Skin epidermis (tissue), 12 donors: Measurements from ENCODE around the gene HNRNPUL1.
A peak's percentile ranks its signal among the peaks of the same experiment; 100 is the strongest.
"Not testable (repeated sequence)": the region's sequence is repeated elsewhere in the genome, so short reads cannot be mapped to it uniquely, and the experiment has no call there.

Experiments used
- H3K27ac ChIP-seq, 21 experiments: fragments of 200-600 bp; sonication (generic) in 11 of 21; one replicate each; pipeline ENCODE4 v1.5.0; 2020; ENCODE audit warnings: mild to moderate bottlenecking in 3 of 21, inconsistent platforms in 2 of 21, moderate library complexity in 2 of 21
- H3K4me3 ChIP-seq, 7 experiments: fragments of 200-600 bp; sonication (generic) in 2 of 7; one replicate each; pipeline ENCODE4 v1.5.0; 2020; ENCODE audit warnings: inconsistent platforms in 2 of 7, mild to moderate bottlenecking in 2 of 7, moderate library complexity in 1 of 7

The HNRNPUL1 gene

DNA sequence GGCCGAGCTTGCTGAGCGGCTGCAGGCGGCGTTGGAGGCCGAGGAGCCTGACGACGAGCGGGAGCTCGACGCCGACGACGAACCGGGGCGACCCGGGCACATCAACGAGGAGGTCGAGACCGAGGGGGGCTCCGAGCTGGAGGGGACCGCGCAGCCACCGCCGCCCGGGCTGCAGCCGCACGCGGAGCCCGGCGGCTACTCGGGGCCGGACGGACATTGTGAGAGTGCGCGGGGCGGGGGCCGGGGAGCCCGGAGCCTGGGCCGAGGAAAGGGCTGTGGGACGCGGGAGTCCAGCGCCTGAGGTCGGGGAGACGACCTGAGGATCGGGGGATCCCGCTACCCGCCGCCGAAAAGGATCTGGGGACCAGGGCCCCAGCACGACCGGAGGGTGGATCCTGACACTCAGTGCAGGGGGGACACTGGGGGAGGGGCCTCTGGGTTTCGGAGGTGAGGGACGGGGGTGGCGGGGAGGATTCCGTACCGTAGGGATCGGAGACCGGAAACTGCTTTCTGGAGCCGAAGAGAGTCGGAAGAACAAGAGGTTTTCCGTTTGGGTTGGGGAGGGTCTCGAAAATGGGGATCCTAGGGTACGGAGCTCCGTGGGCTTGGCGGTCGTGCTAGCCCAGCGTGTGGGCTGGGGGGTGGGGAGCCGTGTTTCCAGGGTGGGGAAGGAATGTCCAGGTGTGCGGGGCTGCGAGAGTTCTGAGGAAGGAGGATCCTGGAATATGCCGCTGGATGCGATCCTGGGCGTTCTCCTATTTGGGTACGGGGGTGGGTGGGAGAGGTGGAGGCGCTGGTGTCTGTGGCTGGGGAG is 616 bp downstream of the HNRNPUL1 start:
- H3K27ac ChIP-seq, result peak overlapping the region; percentile 93 to 100 (median 100)
- H3K4me3 ChIP-seq, result peak overlapping the region; percentile 60 to 98 (median 92)

GRCh38 chr19:41265395-41266153 is 1.4 kb downstream of the HNRNPUL1 start:
- peak overlapping the region; percentile 93 to 100 (median 100) for H3K27ac ChIP-seq
- H3K4me3 ChIP-seq, result peak overlapping the region; percentile 60 to 98 (median 92)

- Histone ChIP-seq H3K4me3 (no peak overlapping the region), H3K27ac (no peak overlapping the region)
Observed at GRCh38 chr19:41269055-41269454, 4.9 kb downstream of the HNRNPUL1 start.

DNA sequence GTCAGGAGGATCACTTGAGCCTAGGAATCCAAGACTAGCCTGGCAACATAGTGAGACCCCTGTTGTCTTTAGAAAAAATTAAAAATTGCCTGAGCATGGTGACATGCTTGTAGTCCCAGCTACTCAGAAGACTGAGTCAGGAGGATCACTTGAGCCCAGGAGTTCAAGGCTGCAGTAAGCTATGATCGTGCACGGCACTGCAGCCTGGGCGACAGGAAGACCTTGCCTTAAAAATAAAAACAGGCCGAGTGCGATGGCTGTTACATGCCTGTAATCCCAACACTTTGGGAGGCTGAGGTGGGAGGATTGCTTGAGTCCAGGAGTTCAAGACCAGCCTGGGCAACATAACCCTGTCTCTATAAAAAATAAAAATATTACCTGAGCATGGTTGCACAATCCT is 5.4 kb downstream of the HNRNPUL1 start:
- no peak overlapping the region for H3K4me3 ChIP-seq
- no peak overlapping the region for H3K27ac ChIP-seq

- no peak overlapping the region for H3K4me3 ChIP-seq
- H3K27ac ChIP-seq, result no peak overlapping the region
Observed at GRCh38 chr19:41273076-41273475, 8.9 kb downstream of the HNRNPUL1 start.

DNA sequence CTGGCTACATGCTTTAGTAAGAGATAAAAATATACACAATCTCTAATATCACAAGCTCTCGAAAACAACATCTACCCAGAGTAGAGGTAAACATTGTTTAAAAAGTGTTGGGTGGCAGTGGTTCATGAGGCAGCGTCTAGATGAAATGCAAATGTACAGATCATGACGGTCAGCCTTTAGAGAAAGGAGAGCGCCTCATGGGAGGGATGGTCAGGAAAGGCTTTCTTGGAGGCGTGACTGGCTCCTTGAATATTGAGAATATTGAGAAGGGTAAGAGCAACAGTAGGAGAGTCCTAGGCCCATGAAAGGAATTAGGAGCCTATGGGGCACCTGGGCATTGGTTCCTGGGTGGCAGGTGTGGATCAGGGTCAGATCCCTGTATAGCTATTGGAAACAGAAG is 10.6 kb downstream of the HNRNPUL1 start:
- no peak overlapping the region for H3K27ac ChIP-seq

GRCh38 chr19:41276231-41276630 is 12.1 kb downstream of the HNRNPUL1 start:
- Histone ChIP-seq H3K4me3 (no peak overlapping the region), H3K27ac (no peak overlapping the region)

More for the DNA sequence above, 10.6 kb downstream of the HNRNPUL1 start:
- no peak overlapping the region for H3K4me3 ChIP-seq

DNA sequence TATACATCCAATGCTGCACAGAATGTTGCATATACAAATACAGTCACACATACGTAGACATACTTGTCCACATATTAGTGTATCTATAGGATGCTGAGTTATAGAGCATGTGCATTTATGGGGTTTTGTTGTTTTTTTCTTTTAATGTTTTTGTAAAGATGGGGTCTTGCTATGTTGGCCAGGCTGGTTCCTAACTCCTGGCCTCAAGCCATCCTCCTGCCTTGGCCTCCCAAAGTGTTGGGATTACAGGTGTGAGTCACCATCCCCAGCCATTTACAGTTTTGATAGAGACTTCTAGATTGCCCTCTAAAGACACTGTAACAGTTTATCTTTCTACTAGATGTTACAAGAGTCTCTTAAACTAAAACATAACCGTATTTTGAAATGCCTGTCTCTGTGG is 14.3 kb downstream of the HNRNPUL1 start:
- H3K27ac ChIP-seq, result no peak overlapping the region
- H3K4me3 ChIP-seq, result no peak overlapping the region

DNA sequence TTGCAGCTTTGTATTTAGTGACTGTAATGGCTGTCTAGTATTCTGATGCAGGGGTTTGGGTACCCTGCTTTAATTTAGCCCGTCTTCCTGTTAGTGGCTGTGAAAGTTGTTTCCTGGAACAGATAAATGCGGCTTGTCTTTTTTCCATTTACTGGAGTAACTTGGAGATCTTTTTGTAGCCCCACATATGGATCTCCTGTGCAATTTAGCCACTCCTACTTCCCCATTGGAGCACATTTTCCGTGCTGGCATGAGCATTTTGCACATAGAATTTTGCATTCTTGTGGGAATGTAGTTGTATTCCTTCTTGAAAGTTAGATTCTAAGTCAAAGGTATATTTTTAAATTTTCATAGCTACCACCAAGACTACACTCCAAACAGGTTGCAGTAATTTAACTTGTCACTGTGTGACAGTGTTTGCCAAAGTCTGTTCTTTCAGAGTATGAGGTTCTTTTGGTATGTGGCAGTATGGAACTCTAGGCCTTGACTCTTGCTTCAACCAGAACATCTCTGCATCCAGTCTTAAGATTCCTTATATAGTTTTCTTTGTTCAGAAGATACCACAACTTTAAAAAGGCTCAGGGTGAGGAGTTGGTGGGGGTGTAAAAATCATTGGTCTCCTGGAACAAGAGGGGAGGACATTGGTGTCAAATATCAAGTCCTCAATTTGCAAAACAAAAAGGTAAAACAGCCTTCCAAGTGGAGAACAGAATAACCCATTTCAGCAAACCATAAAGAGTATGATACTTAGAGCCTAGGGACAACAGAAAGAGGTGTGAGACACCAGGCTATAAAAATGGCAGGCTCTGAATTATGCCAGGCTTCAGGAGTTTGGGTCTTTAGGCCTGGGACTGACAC is 24.7 kb downstream of the HNRNPUL1 start:
- Histone ChIP-seq H3K27ac (no peak overlapping the region), H3K4me3 (no peak overlapping the region)

- H3K27ac ChIP-seq, H3K4me3 ChIP-seq: not testable (repeated sequence)
Observed at GRCh38 chr19:41289814-41290213, 25.6 kb downstream of the HNRNPUL1 start.

DNA sequence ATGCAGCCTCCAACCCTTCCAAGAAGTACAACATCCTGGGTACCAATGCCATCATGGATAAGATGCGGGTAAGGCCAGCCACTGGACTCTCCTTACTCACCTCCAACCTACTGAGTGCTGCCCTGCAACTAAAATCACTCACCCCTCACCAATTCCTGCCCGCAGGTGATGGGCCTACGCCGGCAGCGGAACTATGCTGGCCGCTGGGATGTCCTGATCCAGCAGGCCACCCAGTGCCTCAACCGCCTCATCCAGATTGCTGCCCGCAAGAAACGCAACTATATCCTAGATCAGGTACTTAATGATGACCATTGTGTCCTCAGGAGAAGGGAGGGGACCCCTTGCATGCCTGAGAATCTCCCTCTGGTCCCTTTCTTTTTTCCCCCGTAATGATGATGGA is 30.2 kb downstream of the HNRNPUL1 start:
- Histone ChIP-seq H3K4me3 (no peak overlapping the region), H3K27ac (no peak overlapping the region)

- no peak overlapping the region for H3K4me3 ChIP-seq
- peak overlapping the region in 8 of 21 experiments; percentile 71 to 93 (median 83) for H3K27ac ChIP-seq
Observed at GRCh38 chr19:41295499-41295898, 31.3 kb downstream of the HNRNPUL1 start.

GRCh38 chr19:41296433-41296871 is 32.3 kb downstream of the HNRNPUL1 start:
- Histone ChIP-seq H3K27ac (peak overlapping the region in 14 of 21 experiments; percentile 5 to 93 (median 81)), H3K4me3 (no peak overlapping the region)

DNA sequence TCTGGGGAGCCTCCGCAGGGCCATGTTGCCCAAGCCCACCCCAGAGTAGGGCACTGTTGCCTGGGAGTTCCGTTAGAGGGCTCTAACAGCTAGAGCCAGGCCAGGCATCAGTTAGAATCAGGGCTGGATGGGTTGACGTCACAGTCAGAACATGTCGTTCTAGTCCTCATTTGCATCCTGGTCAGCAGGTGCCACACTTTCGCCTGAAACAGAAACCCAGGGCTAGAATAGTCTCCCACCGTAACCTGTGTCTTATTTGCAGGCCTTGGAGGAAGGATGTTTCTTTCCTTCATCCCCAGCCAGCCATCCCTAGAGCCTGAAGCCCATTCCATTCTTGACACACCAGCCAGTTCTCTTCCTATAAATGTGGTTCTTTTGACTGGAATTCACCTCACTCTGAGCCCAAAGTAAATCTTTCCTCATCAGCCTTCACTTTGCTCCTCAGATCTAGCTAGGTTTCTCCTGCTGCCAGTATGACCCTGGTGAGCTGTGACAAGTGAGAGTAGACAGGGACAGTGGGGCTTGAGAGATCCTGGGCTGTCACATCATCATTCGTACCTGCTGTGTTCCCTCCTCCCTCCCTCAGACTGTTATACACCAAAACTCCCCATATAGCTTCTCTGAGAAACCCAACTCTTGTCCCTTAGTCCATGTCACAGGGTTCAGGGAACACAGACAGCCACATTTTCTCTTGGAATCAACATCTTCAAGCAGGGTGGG is 33.6 kb downstream of the HNRNPUL1 start:
- Histone ChIP-seq H3K27ac (peak overlapping the region in 20 of 21 experiments; percentile 5 to 93 (median 80)), H3K4me3 (no peak overlapping the region)

GRCh38 chr19:41298348-41298964 is 34.3 kb downstream of the HNRNPUL1 start:
- H3K4me3 ChIP-seq, result no peak overlapping the region
- H3K27ac ChIP-seq, result peak overlapping the region in 20 of 21 experiments; percentile 11 to 93 (median 80)

DNA sequence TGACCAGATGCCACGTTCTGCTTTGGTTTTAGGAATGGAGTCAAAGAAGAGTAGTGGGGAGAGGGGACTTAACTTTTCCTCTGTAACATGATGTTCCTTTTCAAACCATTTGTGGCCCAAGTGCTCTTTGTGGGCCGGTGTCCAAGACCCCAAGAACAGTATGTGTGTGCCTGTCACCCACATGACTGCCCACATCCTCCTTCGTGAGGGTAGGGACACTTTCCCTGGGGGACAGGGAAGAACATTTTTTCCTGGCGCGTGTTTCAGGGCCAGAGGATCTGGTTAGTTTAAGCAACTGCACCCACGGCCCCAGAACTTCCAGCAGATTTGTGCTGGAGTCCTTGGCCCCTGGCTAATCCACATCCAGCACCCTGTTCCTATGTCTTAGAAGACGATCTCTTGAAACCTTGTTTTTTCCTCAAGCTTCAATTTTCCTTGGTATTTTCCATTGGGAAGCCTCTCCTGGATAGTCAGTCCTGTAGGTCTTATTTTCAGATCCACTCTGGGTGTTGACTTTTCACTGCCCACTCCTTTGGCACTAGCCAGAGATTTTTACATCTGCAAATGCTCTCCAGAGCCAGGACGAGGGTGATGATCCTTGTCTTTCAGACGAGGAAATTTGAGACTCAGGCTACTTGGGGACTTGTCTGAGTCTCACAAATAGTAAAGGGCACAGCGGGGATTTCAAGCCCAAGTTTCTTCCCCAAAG is 35.0 kb downstream of the HNRNPUL1 start:
- Histone ChIP-seq H3K4me3 (no peak overlapping the region), H3K27ac (peak overlapping the region in 20 of 21 experiments; percentile 2 to 93 (median 80))

- H3K27ac ChIP-seq, result peak overlapping the region in 19 of 21 experiments; percentile 2 to 93 (median 81)
- no peak overlapping the region for H3K4me3 ChIP-seq
Observed at GRCh38 chr19:41299755-41300089, 35.5 kb downstream of the HNRNPUL1 start.

- H3K4me3 ChIP-seq, result no peak overlapping the region
- peak overlapping the region in 14 of 21 experiments; percentile 10 to 97 (median 81) for H3K27ac ChIP-seq
Observed at GRCh38 chr19:41300555-41300954, 36.4 kb downstream of the HNRNPUL1 start.
